Smooth muscle cell of the coronary artery (primary cell): ENCODE data around the gene LMOD2. TPM values are rescaled to one million over a fixed set of nuclear protein-coding genes. Genes with fewer than 3 reads are reported as not detected.

ENCODE experiments used
- total RNA-seq: library from RNA; depleted of rRNA; stranded (reverse); fragments of >200 nt; gene quantifications from 2 replicates; pipeline ENCODE4 v1.2.3, GENCODE V29; 2014; ENCODE audit warnings: low replicate concordance

Gene LMOD2, protein sequence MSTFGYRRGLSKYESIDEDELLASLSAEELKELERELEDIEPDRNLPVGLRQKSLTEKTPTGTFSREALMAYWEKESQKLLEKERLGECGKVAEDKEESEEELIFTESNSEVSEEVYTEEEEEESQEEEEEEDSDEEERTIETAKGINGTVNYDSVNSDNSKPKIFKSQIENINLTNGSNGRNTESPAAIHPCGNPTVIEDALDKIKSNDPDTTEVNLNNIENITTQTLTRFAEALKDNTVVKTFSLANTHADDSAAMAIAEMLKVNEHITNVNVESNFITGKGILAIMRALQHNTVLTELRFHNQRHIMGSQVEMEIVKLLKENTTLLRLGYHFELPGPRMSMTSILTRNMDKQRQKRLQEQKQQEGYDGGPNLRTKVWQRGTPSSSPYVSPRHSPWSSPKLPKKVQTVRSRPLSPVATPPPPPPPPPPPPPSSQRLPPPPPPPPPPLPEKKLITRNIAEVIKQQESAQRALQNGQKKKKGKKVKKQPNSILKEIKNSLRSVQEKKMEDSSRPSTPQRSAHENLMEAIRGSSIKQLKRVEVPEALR
- total RNA-seq: not detected in 2 replicates

DNA sequence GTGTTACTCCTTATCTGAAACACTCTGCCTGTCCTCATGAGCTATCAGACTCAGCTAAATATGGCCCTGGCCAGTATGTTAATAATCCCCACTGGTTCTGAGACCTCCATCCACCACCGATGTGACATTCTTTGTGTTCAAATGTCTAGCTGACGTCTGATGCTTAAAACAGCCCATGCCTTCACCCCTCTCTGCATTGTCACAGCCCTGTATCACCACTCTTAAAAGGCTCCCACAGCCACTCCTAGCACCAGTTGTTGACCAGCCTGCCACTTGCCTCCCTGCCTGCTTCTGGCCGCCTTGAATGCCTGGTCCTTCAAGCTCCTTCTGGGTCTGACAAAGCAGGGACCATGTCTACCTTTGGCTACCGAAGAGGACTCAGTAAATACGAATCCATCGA, at the start of gene LMOD2:
LMOD2 (plus strand) TSS at position 253 of the 400 bp plus-strand sequence; CDS start at position 351, 98 bp downstream.

Other genes starting within 250 kb of the LMOD2 start
- gene IQUB, start 121.3 kb upstream of the LMOD2 start, total RNA-seq: 0.30 and 0.35 TPM in 2 replicates
- gene NDUFA5, start 98.0 kb upstream of the LMOD2 start, total RNA-seq: 29.3 and 41.0 TPM in 2 replicates
- not detected in 2 replicates for gene ASB15, start 54.0 kb upstream of the LMOD2 start, total RNA-seq
- gene WASL, start 93.1 kb downstream of the LMOD2 start, total RNA-seq: 4.1 and 6.5 TPM in 2 replicates
- gene HYAL4, start 189.3 kb downstream of the LMOD2 start, total RNA-seq: not detected in 2 replicates